Articular chondrocyte of knee joint (primary cell): Measurements from ENCODE around the gene COL9A3. TPM values are rescaled to one million over a fixed set of nuclear protein-coding genes. Genes with fewer than 3 reads are reported as not detected.

Source experiments
- small RNA-seq: library from RNA; depleted of rRNA; stranded (forward); fragments of <200 nt; gene quantifications from one replicate; pipeline ENCODE3, GENCODE V24; 2012
- total RNA-seq: library from RNA; depleted of rRNA; stranded (reverse); fragments of >200 nt; gene quantifications from 2 replicates; pipeline ENCODE4 v1.2.3, GENCODE V29; 2012

COL9A3 gene
- 0.86 and 1.0 TPM in 2 replicates for total RNA-seq

GRCh38 chr20:62816884-62817873 lies at the start of gene COL9A3:
Gene COL9A3, plus strand, starts transcription at chr20:62817050. Its CDS starts 15 bp downstream, at chr20:62817065.

GRCh38 chr20:62804627-62805154 lies 12.2 kb upstream of the COL9A3 start, which contains the start of gene OGFR:
Gene OGFR, plus strand, starts transcription at chr20:62804835. Its CDS starts 25 bp downstream, at chr20:62804860.

DNA sequence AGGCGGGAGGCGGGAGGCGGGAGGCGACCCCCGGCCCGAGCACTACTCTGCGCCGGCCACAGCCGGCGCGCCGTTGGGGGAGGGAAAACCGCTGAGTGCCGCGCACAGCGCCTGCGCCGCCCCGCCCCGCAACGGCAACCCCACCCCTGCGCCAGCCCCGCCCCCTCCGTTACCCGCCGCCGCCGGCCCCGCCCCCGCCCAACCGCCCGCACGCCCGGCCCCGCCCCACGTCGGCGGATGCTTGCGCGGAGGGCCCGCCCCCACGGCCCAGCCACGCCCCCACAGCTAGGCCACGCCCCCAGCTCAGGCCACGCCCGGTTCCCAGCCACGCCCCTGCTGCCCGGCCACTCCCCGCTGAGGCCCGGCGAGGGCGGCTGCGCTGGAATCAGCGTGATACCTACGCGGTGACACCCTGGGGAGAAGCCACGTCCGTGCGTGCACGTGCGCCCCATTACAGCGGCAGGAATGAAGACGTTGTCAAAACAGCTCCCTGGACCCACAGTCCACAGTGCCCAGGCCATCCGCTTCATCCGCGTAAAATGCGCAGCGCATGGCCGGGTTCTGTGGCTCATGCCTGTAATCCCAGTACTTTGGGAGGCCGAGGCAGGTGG lies 45.0 kb downstream of the COL9A3 start, which contains the start of gene TCFL5:
TCFL5 (minus strand) TSS at position 97 of the 611 bp plus-strand sequence. CDS start 152 bp downstream, outside the sequence.

Small RNA genes lying within 50 kb of the gene (small RNA-seq; reads per million reads assigned to genes)
- gene DPH3P1: not detected

Other genes with a start within 250 kb of the COL9A3 start
- 0.11 and 0.13 TPM in 2 replicates for gene SLCO4A1, start 174.5 kb upstream of the COL9A3 start, total RNA-seq
- not detected in 2 replicates for gene NTSR1, start 108.2 kb upstream of the COL9A3 start, total RNA-seq
- gene MRGBP, start 20.6 kb upstream of the COL9A3 start, total RNA-seq: 13.0 and 15.5 TPM in 2 replicates
- gene OGFR, start 12.2 kb upstream of the COL9A3 start, total RNA-seq: 29.9 and 35.9 TPM in 2 replicates
- 15.2 and 17.9 TPM in 2 replicates for gene TCFL5, start 44.8 kb downstream of the COL9A3 start, total RNA-seq
- 44.0 and 44.8 TPM in 2 replicates for gene DIDO1, start 109.5 kb downstream of the COL9A3 start, total RNA-seq
- 31.8 and 34.6 TPM in 2 replicates for gene GID8, start 121.1 kb downstream of the COL9A3 start, total RNA-seq
- 6.7 and 6.9 TPM in 2 replicates for gene SLC17A9, start 135.7 kb downstream of the COL9A3 start, total RNA-seq
- gene BHLHE23, start 189.9 kb downstream of the COL9A3 start, total RNA-seq: not detected in 2 replicates